ENCODE data around the gene CLEC7A. TPM values are rescaled to one million over a fixed set of nuclear protein-coding genes. Genes with fewer than 3 reads are reported as not detected.

Gene CLEC7A
- polyA plus RNA-seq, 1 donor from 2014 or later = not detected

DNA sequence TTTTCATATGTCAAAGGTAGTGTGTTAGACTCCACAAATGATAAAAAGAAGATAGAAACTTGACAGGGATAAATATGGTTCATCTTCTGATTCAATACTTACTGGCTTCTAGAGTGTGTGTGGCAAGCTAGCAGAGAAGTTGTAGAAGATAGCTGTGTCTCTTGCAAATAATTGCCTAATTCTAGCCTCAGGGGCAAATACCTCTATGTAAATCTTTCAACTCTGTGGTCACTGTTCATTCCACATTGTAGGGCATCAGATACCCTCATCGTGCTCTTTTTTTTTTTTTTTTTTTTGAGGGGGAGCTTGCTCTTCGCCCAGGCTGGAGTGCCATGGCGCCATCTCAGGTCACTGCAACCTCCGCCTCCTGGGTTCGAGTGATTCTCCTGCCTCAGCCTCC lies 40.2 kb upstream of the CLEC7A start:
- TF ChIP-seq SMC3 (conservative IDR thresholded peaks at IDR 0.05; ENCODE audit: poor library complexity) (no peak), POLR2AphosphoS5 (IDR thresholded peaks at IDR 0.05) (no peak), EP300 (conservative IDR thresholded peaks at IDR 0.05; ENCODE audit: poor library complexity, severe bottlenecking) (no peak), RAD21 (conservative IDR thresholded peaks at IDR 0.05) (no peak), TAF1 (IDR thresholded peaks at IDR 0.05; ENCODE audit: low read depth) (no peak), MXI1 (conservative IDR thresholded peaks at IDR 0.05; ENCODE audit: poor library complexity, severe bottlenecking) (no peak), EZH2 (IDR thresholded peaks at IDR 0.05; ENCODE audit: borderline replicate concordance, insufficient read depth, low read length, poor library complexity, severe bottlenecking) (no peak)
- TF ChIP-seq, protein P1, sequence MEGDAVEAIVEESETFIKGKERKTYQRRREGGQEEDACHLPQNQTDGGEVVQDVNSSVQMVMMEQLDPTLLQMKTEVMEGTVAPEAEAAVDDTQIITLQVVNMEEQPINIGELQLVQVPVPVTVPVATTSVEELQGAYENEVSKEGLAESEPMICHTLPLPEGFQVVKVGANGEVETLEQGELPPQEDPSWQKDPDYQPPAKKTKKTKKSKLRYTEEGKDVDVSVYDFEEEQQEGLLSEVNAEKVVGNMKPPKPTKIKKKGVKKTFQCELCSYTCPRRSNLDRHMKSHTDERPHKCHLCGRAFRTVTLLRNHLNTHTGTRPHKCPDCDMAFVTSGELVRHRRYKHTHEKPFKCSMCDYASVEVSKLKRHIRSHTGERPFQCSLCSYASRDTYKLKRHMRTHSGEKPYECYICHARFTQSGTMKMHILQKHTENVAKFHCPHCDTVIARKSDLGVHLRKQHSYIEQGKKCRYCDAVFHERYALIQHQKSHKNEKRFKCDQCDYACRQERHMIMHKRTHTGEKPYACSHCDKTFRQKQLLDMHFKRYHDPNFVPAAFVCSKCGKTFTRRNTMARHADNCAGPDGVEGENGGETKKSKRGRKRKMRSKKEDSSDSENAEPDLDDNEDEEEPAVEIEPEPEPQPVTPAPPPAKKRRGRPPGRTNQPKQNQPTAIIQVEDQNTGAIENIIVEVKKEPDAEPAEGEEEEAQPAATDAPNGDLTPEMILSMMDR (IDR thresholded peaks at IDR 0.05; ENCODE audit: poor library complexity, severe bottlenecking) = no peak
- TF ChIP-seq, protein P2, sequence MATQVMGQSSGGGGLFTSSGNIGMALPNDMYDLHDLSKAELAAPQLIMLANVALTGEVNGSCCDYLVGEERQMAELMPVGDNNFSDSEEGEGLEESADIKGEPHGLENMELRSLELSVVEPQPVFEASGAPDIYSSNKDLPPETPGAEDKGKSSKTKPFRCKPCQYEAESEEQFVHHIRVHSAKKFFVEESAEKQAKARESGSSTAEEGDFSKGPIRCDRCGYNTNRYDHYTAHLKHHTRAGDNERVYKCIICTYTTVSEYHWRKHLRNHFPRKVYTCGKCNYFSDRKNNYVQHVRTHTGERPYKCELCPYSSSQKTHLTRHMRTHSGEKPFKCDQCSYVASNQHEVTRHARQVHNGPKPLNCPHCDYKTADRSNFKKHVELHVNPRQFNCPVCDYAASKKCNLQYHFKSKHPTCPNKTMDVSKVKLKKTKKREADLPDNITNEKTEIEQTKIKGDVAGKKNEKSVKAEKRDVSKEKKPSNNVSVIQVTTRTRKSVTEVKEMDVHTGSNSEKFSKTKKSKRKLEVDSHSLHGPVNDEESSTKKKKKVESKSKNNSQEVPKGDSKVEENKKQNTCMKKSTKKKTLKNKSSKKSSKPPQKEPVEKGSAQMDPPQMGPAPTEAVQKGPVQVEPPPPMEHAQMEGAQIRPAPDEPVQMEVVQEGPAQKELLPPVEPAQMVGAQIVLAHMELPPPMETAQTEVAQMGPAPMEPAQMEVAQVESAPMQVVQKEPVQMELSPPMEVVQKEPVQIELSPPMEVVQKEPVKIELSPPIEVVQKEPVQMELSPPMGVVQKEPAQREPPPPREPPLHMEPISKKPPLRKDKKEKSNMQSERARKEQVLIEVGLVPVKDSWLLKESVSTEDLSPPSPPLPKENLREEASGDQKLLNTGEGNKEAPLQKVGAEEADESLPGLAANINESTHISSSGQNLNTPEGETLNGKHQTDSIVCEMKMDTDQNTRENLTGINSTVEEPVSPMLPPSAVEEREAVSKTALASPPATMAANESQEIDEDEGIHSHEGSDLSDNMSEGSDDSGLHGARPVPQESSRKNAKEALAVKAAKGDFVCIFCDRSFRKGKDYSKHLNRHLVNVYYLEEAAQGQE (IDR thresholded peaks at IDR 0.05; ENCODE audit: borderline replicate concordance) = no peak
- no peaks in the 10 kb centered on the region for H4K20me1 ChIP-seq (ENCODE audit: insufficient read depth)
- H3K36me3 ChIP-seq (ENCODE audit: insufficient read depth, low read length) = no peaks in the 10 kb centered on the region
- no peak overlapping the region for H2AFZ ChIP-seq (ENCODE audit: low read depth, low read length)
- no peaks in the 10 kb centered on the region for H3K79me2 ChIP-seq (replicated peaks; ENCODE audit: insufficient read depth, low read length)
- H3F3A ChIP-seq (ENCODE audit: insufficient read depth, low read length, poor library complexity, severe bottlenecking) = no peaks in the 10 kb centered on the region
- H3K27me3 ChIP-seq (ENCODE audit: insufficient read depth, low read depth, low read length) = no peaks in the 10 kb centered on the region
- no peak overlapping the region for H3K27ac ChIP-seq (ENCODE audit: low read length)
- H3K9me2 ChIP-seq (ENCODE audit: insufficient read depth, low read length) = no peaks in the 10 kb centered on the region
- no peaks in the 10 kb centered on the region for H3K9me3 ChIP-seq (ENCODE audit: low read length)
- H3K9ac ChIP-seq (ENCODE audit: low read length) = no peak overlapping the region
- H3K4me2 ChIP-seq (ENCODE audit: low read length) = no peak overlapping the region
- H3K4me3 ChIP-seq (ENCODE audit: low read length) = no peak overlapping the region

DNA sequence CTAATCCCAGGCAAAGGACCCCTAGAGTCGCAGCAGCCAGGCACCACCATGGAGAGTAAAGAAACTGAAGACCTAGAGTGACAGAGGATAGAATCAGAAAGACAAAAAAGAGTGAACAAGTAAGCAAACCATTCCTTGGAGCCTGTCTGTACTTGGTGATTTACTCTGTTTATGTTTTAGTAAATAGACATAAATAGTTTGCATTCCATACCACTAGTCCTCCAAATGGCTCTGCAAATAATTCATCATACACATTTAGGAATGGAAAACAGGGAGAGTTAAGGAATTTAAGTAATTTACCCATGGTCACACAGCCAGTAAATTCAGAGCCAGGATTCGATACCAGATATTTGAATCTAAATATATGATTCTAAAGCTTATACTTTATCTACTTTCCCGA lies 39.1 kb upstream of the CLEC7A start:
- Histone ChIP-seq H3K79me2 (replicated peaks; ENCODE audit: insufficient read depth, low read length) (no peaks in the 10 kb centered on the region), H3K27me3 (ENCODE audit: insufficient read depth, low read depth, low read length) (no peaks in the 10 kb centered on the region), H3K4me3 (ENCODE audit: low read length) (no peak overlapping the region), H3K4me2 (ENCODE audit: low read length) (no peak overlapping the region), H3F3A (ENCODE audit: insufficient read depth, low read length, poor library complexity, severe bottlenecking) (no peaks in the 10 kb centered on the region), H3K36me3 (ENCODE audit: insufficient read depth, low read length) (no peaks in the 10 kb centered on the region), H2AFZ (ENCODE audit: low read depth, low read length) (no peak overlapping the region), H4K20me1 (ENCODE audit: insufficient read depth) (no peaks in the 10 kb centered on the region), H3K9ac (ENCODE audit: low read length) (no peak overlapping the region), H3K9me3 (ENCODE audit: low read length) (no peaks in the 10 kb centered on the region), H3K9me2 (ENCODE audit: insufficient read depth, low read length) (no peaks in the 10 kb centered on the region), H3K27ac (ENCODE audit: low read length) (no peak overlapping the region)
- TF ChIP-seq MXI1 (conservative IDR thresholded peaks at IDR 0.05; ENCODE audit: poor library complexity, severe bottlenecking) (no peak), TAF1 (IDR thresholded peaks at IDR 0.05; ENCODE audit: low read depth) (no peak), EP300 (conservative IDR thresholded peaks at IDR 0.05; ENCODE audit: poor library complexity, severe bottlenecking) (no peak), RAD21 (conservative IDR thresholded peaks at IDR 0.05) (no peak), SMC3 (conservative IDR thresholded peaks at IDR 0.05; ENCODE audit: poor library complexity) (no peak), EZH2 (IDR thresholded peaks at IDR 0.05; ENCODE audit: borderline replicate concordance, insufficient read depth, low read length, poor library complexity, severe bottlenecking) (no peak), POLR2AphosphoS5 (IDR thresholded peaks at IDR 0.05) (no peak)
- TF ChIP-seq, protein P1 (IDR thresholded peaks at IDR 0.05; ENCODE audit: poor library complexity, severe bottlenecking) = no peak
- TF ChIP-seq, protein P2 (IDR thresholded peaks at IDR 0.05; ENCODE audit: borderline replicate concordance) = no peak

Measured in neural cell (in vitro differentiated cells).